ENCODE data around the gene CNN3. TPM values are rescaled to one million over a fixed set of nuclear protein-coding genes. Genes with fewer than 3 reads are reported as not detected.

CNN3 gene
- total RNA-seq, 1 donor = 316 TPM

- Histone ChIP-seq H3K9me3 (ENCODE audit: low read depth, low read length) (no peaks in the 10 kb centered on the region), H3K4me1 (ENCODE audit: insufficient read depth, low read length) (peaks cover 16% of the 10 kb centered on the region), H3K27ac (ENCODE audit: low read depth, low read length) (no peak overlapping the region), H3K36me3 (ENCODE audit: insufficient read depth, low read length) (peaks cover 9% of the 10 kb centered on the region), H2AFZ (ENCODE audit: low read length) (no peak overlapping the region), H3K4me2 (ENCODE audit: insufficient read depth, low read length) (no peak overlapping the region), H3K27me3 (ENCODE audit: insufficient read depth, low read length) (no peaks in the 10 kb centered on the region), H3K79me2 (ENCODE audit: insufficient read depth, low read length) (no peaks in the 10 kb centered on the region), H4K20me1 (ENCODE audit: insufficient read depth, low read length) (no peaks in the 10 kb centered on the region), H3K4me3 (ENCODE audit: insufficient read depth, low read length) (no peak overlapping the region)
- no peak for TF ChIP-seq CTCF (IDR thresholded peaks at IDR 0.05; ENCODE audit: extremely low read depth, low read depth, low read length)
- no peak for DNase-seq (ENCODE audit: insufficient read length, low spot score, missing footprints)
These were observed 38.7 kb downstream of the CNN3 start for GRCh38 chr1:94888201-94888600.

GRCh38 chr1:94887603-94888171 is 39.2 kb downstream of the CNN3 start:
- Histone ChIP-seq H3K4me1 (ENCODE audit: insufficient read depth, low read length) (peaks cover 16% of the 10 kb centered on the region), H3K4me2 (ENCODE audit: insufficient read depth, low read length) (no peak overlapping the region), H2AFZ (ENCODE audit: low read length) (no peak overlapping the region), H3K36me3 (ENCODE audit: insufficient read depth, low read length) (peaks cover 5% of the 10 kb centered on the region), H3K4me3 (ENCODE audit: insufficient read depth, low read length) (no peak overlapping the region), H3K9me3 (ENCODE audit: low read depth, low read length) (no peaks in the 10 kb centered on the region), H4K20me1 (ENCODE audit: insufficient read depth, low read length) (no peaks in the 10 kb centered on the region), H3K27ac (ENCODE audit: low read depth, low read length) (no peak overlapping the region), H3K27me3 (ENCODE audit: insufficient read depth, low read length) (no peaks in the 10 kb centered on the region), H3K79me2 (ENCODE audit: insufficient read depth, low read length) (no peaks in the 10 kb centered on the region)
- no peak for DNase-seq (ENCODE audit: insufficient read length, low spot score, missing footprints)
- TF ChIP-seq CTCF (IDR thresholded peaks at IDR 0.05; ENCODE audit: extremely low read depth, low read depth, low read length) = no peak

- no peak overlapping the region for H2AFZ ChIP-seq (ENCODE audit: low read length)
- H3K27ac ChIP-seq (ENCODE audit: low read depth, low read length) = no peak overlapping the region
- no peaks in the 10 kb centered on the region for H3K79me2 ChIP-seq (ENCODE audit: insufficient read depth, low read length)
- no peaks in the 10 kb centered on the region for H3K9me3 ChIP-seq (ENCODE audit: low read depth, low read length)
- no peak overlapping the region for H3K4me3 ChIP-seq (ENCODE audit: insufficient read depth, low read length)
- peaks cover 4% of the 10 kb centered on the region for H3K36me3 ChIP-seq (ENCODE audit: insufficient read depth, low read length)
- no peak for TF ChIP-seq CTCF (IDR thresholded peaks at IDR 0.05; ENCODE audit: extremely low read depth, low read depth, low read length)
- H3K27me3 ChIP-seq (ENCODE audit: insufficient read depth, low read length) = no peaks in the 10 kb centered on the region
- no peak for DNase-seq (ENCODE audit: insufficient read length, low spot score, missing footprints)
- H4K20me1 ChIP-seq (ENCODE audit: insufficient read depth, low read length) = no peaks in the 10 kb centered on the region
- peaks cover 16% of the 10 kb centered on the region for H3K4me1 ChIP-seq (ENCODE audit: insufficient read depth, low read length)
- H3K4me2 ChIP-seq (ENCODE audit: insufficient read depth, low read length) = no peak overlapping the region
These were observed 39.8 kb downstream of the CNN3 start for GRCh38 chr1:94887106-94887505.

GRCh38 chr1:94886361-94886760 is 40.5 kb downstream of the CNN3 start:
- no peak for DNase-seq (ENCODE audit: insufficient read length, low spot score, missing footprints)
- H3K36me3 ChIP-seq (ENCODE audit: insufficient read depth, low read length) = peaks cover 2% of the 10 kb centered on the region
- no peak overlapping the region for H3K4me3 ChIP-seq (ENCODE audit: insufficient read depth, low read length)
- no peaks in the 10 kb centered on the region for H3K79me2 ChIP-seq (ENCODE audit: insufficient read depth, low read length)
- no peak for TF ChIP-seq CTCF (IDR thresholded peaks at IDR 0.05; ENCODE audit: extremely low read depth, low read depth, low read length)
- H3K4me2 ChIP-seq (ENCODE audit: insufficient read depth, low read length) = no peak overlapping the region
- no peaks in the 10 kb centered on the region for H4K20me1 ChIP-seq (ENCODE audit: insufficient read depth, low read length)
- no peak overlapping the region for H2AFZ ChIP-seq (ENCODE audit: low read length)
- peaks cover 16% of the 10 kb centered on the region for H3K4me1 ChIP-seq (ENCODE audit: insufficient read depth, low read length)
- H3K27me3 ChIP-seq (ENCODE audit: insufficient read depth, low read length) = no peaks in the 10 kb centered on the region
- H3K27ac ChIP-seq (ENCODE audit: low read depth, low read length) = no peak overlapping the region
- H3K9me3 ChIP-seq (ENCODE audit: low read depth, low read length) = no peaks in the 10 kb centered on the region

Measured in osteoblast (primary cell).